Measurements from ENCODE around the gene OPTC.
"Not testable (repeated sequence)": the region's sequence is repeated elsewhere in the genome, so short reads cannot be mapped to it uniquely, and the experiment has no call there.

OPTC gene

GRCh38 chr1:203465948-203466347, 28.0 kb upstream of the OPTC start:
- no peak for DNase-seq

GRCh38 chr1:203466906-203467549, 26.9 kb upstream of the OPTC start:
- not testable (repeated sequence) for DNase-seq

GRCh38 chr1:203467550-203467921, 26.4 kb upstream of the OPTC start:
- DNase-seq: no peak

GRCh38 chr1:203468326-203468725, 25.6 kb upstream of the OPTC start:
- no peak for DNase-seq

- DNase-seq: no peak
Observed at GRCh38 chr1:203470240-203470639, 23.7 kb upstream of the OPTC start.

GRCh38 chr1:203471841-203472240, 22.1 kb upstream of the OPTC start:
- DNase-seq: no peak

GRCh38 chr1:203473281-203473680, 20.7 kb upstream of the OPTC start:
- DNase-seq: no peak

- DNase-seq: no peak
Observed at GRCh38 chr1:203473781-203474305, 20.1 kb upstream of the OPTC start.

GRCh38 chr1:203475012-203475981, 18.7 kb upstream of the OPTC start, which contains the start of gene PRELP:
Gene PRELP (plus strand): TSS chr1:203475806. CDS start chr1:203483185, 7,379 bp downstream.
- no peak for DNase-seq

GRCh38 chr1:203476216-203476814, 17.6 kb upstream of the OPTC start:
- DNase-seq: no peak

- no peak for DNase-seq
Observed at GRCh38 chr1:203477748-203478147, 16.2 kb upstream of the OPTC start.

- no peak for DNase-seq
Observed at GRCh38 chr1:203478231-203478630, 15.7 kb upstream of the OPTC start.

GRCh38 chr1:203478986-203479385, 15.0 kb upstream of the OPTC start:
- DNase-seq: no peak

GRCh38 chr1:203479646-203480045, 14.3 kb upstream of the OPTC start:
- no peak for DNase-seq

GRCh38 chr1:203480084-203480483, 13.9 kb upstream of the OPTC start:
- DNase-seq: no peak

- no peak for DNase-seq
Observed at GRCh38 chr1:203480525-203481084, 13.3 kb upstream of the OPTC start.

- no peak for DNase-seq
Observed at GRCh38 chr1:203481196-203481595, 12.8 kb upstream of the OPTC start.

- DNase-seq: no peak
Observed at GRCh38 chr1:203486618-203487370, 7.2 kb upstream of the OPTC start.

GRCh38 chr1:203488539-203488938, 5.4 kb upstream of the OPTC start:
- no peak for DNase-seq

GRCh38 chr1:203490607-203491006, 3.3 kb upstream of the OPTC start:
- DNase-seq: no peak

GRCh38 chr1:203491664-203492063, 2.3 kb upstream of the OPTC start:
- DNase-seq: no peak

- no peak for DNase-seq
Observed at GRCh38 chr1:203492082-203492747, 1.7 kb upstream of the OPTC start.
